ENCODE data around the gene MYLK. TPM values are rescaled to one million over a fixed set of nuclear protein-coding genes. Genes with fewer than 3 reads are reported as not detected.

The MYLK gene
- total and polyA plus RNA-seq, 2 donors (not counting 1 experiment from before 2014, with no cell fraction given), result 0.51 TPM; not detected in 1

DNA sequence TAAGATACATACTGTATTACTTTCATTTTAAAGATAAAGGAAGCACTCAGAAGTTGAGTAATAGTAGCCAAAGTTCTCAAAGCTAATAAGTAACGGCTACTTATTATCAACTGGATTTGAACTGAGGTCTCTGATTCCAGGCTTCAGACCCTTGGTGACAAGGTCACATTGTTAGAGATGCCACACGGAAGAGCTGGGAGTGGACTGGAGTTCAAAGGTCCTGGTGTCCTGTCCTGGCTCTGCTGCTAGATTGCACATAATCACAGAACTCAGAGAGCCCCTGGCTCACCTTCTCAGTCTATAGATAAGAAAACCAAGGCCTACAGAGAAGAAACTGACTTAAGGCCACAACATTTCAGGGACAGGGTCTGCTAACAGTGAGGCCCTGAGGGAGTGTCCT, 75.3 kb downstream of the MYLK start:
- CTCF ChIA-PET, result no interaction called here
- 93% methylated on average over 2 of the region's 2 CpGs for WGBS (ENCODE audit: insufficient coverage)
- no peaks in the 10 kb centered on the region for H3K9me3 Mint-ChIP-seq (ENCODE audit: insufficient read depth)
- Histone ChIP-seq H3K4me1 (ENCODE audit: control insufficient read depth in 2 of 2, insufficient read depth in 2 of 2, low read length in 2 of 2) (no peaks in the 10 kb centered on the region), H3K27ac (ENCODE audit: low read length in 2 of 2) (no peak overlapping the region), H3K9me3 (ENCODE audit: control extremely low read depth in 1 of 3, control insufficient read depth in 2 of 3, insufficient read depth in 1 of 3, low read length in 2 of 3) (no peaks in the 10 kb centered on the region), H3K9ac (ENCODE audit: low read length) (no peak overlapping the region), H3K4me2 (replicated peaks; ENCODE audit: low read depth, low read length, poor library complexity, severe bottlenecking) (no peak overlapping the region), H3K36me3 (replicated peaks in 1 of 2; ENCODE audit: control extremely low read depth in 1 of 2, control insufficient read depth in 1 of 2, extremely low read depth in 1 of 2, insufficient read depth in 2 of 2, low read length in 1 of 2) (no peaks in the 10 kb centered on the region), H3K4me3 (ENCODE audit: control extremely low read depth in 1 of 5, extremely low read depth in 1 of 5, insufficient read depth in 1 of 5, low read depth in 2 of 5, low read length in 4 of 5) (no peak overlapping the region), H3K79me2 (ENCODE audit: control insufficient read depth, insufficient read depth, low read length) (no peaks in the 10 kb centered on the region), H3K27me3 (replicated peaks in 1 of 4; ENCODE audit: control extremely low read depth in 1 of 4, control insufficient read depth in 3 of 4, insufficient read depth in 4 of 4, low read length in 3 of 4) (no peaks in the 10 kb centered on the region), H2AFZ (ENCODE audit: insufficient read depth, low read depth, low read length, poor library complexity, severe bottlenecking) (no peak overlapping the region), H4K20me1 (ENCODE audit: control insufficient read depth, insufficient read depth, low read length, poor library complexity, severe bottlenecking) (no peaks in the 10 kb centered on the region)
- POLR2A ChIA-PET, result no interaction called here
- no peaks in the 10 kb centered on the region for H3K27me3 Mint-ChIP-seq
- TF ChIP-seq, protein P1, sequence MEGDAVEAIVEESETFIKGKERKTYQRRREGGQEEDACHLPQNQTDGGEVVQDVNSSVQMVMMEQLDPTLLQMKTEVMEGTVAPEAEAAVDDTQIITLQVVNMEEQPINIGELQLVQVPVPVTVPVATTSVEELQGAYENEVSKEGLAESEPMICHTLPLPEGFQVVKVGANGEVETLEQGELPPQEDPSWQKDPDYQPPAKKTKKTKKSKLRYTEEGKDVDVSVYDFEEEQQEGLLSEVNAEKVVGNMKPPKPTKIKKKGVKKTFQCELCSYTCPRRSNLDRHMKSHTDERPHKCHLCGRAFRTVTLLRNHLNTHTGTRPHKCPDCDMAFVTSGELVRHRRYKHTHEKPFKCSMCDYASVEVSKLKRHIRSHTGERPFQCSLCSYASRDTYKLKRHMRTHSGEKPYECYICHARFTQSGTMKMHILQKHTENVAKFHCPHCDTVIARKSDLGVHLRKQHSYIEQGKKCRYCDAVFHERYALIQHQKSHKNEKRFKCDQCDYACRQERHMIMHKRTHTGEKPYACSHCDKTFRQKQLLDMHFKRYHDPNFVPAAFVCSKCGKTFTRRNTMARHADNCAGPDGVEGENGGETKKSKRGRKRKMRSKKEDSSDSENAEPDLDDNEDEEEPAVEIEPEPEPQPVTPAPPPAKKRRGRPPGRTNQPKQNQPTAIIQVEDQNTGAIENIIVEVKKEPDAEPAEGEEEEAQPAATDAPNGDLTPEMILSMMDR (IDR thresholded peaks at IDR 0.05), result no peak
- TF ChIP-seq EZH2 (IDR thresholded peaks at IDR 0.05; ENCODE audit: borderline replicate concordance, insufficient read depth, low read depth, low read length, poor library complexity, severe bottlenecking), result no peak
- ATAC-seq (ENCODE audit: low read depth), result no peak
- no peak overlapping the region for H3K4me3 Mint-ChIP-seq
- no peak overlapping the region for H3K27ac Mint-ChIP-seq
- no peak for DNase-seq
- intact Hi-C loops (cut with micrococcal nuclease), result no loop called here
- H3K4me1 Mint-ChIP-seq, result no peaks in the 10 kb centered on the region

DNA sequence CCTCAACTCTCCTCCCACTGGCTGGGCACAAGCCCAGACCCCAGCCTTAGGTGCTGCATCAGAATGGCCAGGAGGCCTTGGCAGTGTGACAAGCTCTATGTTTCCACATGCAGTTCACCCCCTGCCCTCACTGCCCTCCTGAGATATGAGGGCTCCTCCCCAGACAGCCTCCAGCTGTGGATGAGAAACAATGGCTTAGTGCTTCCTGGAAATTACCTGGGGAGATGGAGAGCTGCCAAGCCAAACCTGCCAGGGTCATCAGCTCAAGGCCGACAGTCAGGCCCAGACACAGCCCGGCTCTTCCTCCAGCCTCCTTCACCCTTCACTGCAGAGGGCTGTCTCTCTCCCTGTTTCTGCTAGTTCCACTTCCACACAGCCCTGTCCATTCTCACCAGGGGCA, 76.3 kb downstream of the MYLK start:
- no peaks in the 10 kb centered on the region for H3K27me3 Mint-ChIP-seq
- CTCF ChIA-PET, result no interaction called here

More for the DNA sequence above, 76.3 kb downstream of the MYLK start:
- H3K4me1 Mint-ChIP-seq, result no peaks in the 10 kb centered on the region
- Histone ChIP-seq H3K4me3 (ENCODE audit: control extremely low read depth in 1 of 5, extremely low read depth in 1 of 5, insufficient read depth in 1 of 5, low read depth in 2 of 5, low read length in 4 of 5) (no peak overlapping the region), H3K27ac (ENCODE audit: low read length in 2 of 2) (no peak overlapping the region), H3K79me2 (ENCODE audit: control insufficient read depth, insufficient read depth, low read length) (no peaks in the 10 kb centered on the region), H4K20me1 (ENCODE audit: control insufficient read depth, insufficient read depth, low read length, poor library complexity, severe bottlenecking) (no peaks in the 10 kb centered on the region), H3K9me3 (ENCODE audit: control extremely low read depth in 1 of 3, control insufficient read depth in 2 of 3, insufficient read depth in 1 of 3, low read length in 2 of 3) (no peaks in the 10 kb centered on the region), H3K9ac (ENCODE audit: low read length) (no peak overlapping the region), H3K27me3 (replicated peaks in 1 of 4; ENCODE audit: control extremely low read depth in 1 of 4, control insufficient read depth in 3 of 4, insufficient read depth in 4 of 4, low read length in 3 of 4) (no peaks in the 10 kb centered on the region), H2AFZ (ENCODE audit: insufficient read depth, low read depth, low read length, poor library complexity, severe bottlenecking) (no peak overlapping the region), H3K4me2 (replicated peaks; ENCODE audit: low read depth, low read length, poor library complexity, severe bottlenecking) (no peak overlapping the region), H3K36me3 (replicated peaks in 1 of 2; ENCODE audit: control extremely low read depth in 1 of 2, control insufficient read depth in 1 of 2, extremely low read depth in 1 of 2, insufficient read depth in 2 of 2, low read length in 1 of 2) (no peaks in the 10 kb centered on the region), H3K4me1 (ENCODE audit: control insufficient read depth in 2 of 2, insufficient read depth in 2 of 2, low read length in 2 of 2) (no peaks in the 10 kb centered on the region)
- 88% methylated on average over 2 of the region's 2 CpGs for WGBS (ENCODE audit: insufficient coverage)
- no peaks in the 10 kb centered on the region for H3K9me3 Mint-ChIP-seq (ENCODE audit: insufficient read depth)
- intact Hi-C loops (cut with micrococcal nuclease), result no loop called here
- no peak overlapping the region for H3K4me3 Mint-ChIP-seq
- no peak for ATAC-seq (ENCODE audit: low read depth)
- POLR2A ChIA-PET, result no interaction called here
- DNase-seq, result no peak
- TF ChIP-seq, protein P1 (IDR thresholded peaks at IDR 0.05), result no peak
- H3K27ac Mint-ChIP-seq, result no peak overlapping the region

Measured in B cell (primary cell).